Measurements from ENCODE around the gene CRTC1. TPM values are rescaled to one million over a fixed set of nuclear protein-coding genes. Genes with fewer than 3 reads are reported as not detected.

CRTC1 gene
- total and polyA plus RNA-seq, 2 experiments from 2014 or later: 2.5 to 4.8 TPM

DNA sequence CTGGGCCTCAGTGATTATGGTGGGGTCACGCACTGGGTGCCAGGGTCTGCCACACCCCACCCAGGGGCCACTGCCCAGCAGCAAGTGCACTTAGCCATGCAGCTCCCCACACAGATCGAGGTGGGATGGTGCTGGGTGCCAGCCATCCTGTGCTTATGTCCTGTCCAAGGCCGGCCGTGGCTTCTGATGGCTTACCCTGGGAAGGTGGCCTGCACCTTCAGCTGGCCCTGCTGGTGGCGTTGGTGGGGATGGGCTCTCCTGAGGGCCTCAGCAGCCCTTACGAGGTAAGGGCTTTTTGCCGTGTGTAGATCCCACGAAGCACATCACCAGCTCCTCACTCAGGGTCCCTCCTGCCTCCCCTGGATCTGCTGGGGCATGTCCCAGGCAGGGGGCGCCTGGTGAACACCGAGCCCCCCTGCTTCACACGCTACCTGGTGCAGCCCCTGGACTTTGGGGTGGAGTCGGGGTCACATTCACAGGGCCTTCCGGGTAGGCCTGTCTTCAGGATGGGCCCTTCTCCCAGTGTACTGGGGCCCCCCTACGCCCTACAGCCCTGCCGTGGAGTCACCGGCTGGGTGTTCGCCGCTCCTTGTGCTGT lies 46.6 kb downstream of the CRTC1 start:
- Histone ChIP-seq H3K4me1 (ENCODE audit: insufficient read depth) (peaks cover 32% of the 10 kb centered on the region), H3K27ac (no peak overlapping the region), H3K4me2 (no peak overlapping the region), H3K27me3 (no peaks in the 10 kb centered on the region), H3K9me2 (replicated peaks; ENCODE audit: insufficient read depth) (no peaks in the 10 kb centered on the region), H3K79me2 (peaks cover 27% of the 10 kb centered on the region), H3K4me3 (no peak overlapping the region), H3K9me3 (ENCODE audit: low read depth) (no peaks in the 10 kb centered on the region), H3K36me3 (replicated peaks; ENCODE audit: insufficient read depth, low read depth) (no peaks in the 10 kb centered on the region), H2AFZ (no peak overlapping the region), H4K20me1 (ENCODE audit: insufficient read depth, poor library complexity, severe bottlenecking) (no peaks in the 10 kb centered on the region)
- no peak for DNase-seq (ENCODE audit: low spot score)
- WGBS (ENCODE audit: low lambda C conversion rate, missing lambda C conversion rate): 96% methylated on average over 18 of the region's 18 CpGs
- TF ChIP-seq EZH2 (IDR thresholded peaks at IDR 0.05; ENCODE audit: borderline replicate concordance): no peak
- TF ChIP-seq, protein P1, sequence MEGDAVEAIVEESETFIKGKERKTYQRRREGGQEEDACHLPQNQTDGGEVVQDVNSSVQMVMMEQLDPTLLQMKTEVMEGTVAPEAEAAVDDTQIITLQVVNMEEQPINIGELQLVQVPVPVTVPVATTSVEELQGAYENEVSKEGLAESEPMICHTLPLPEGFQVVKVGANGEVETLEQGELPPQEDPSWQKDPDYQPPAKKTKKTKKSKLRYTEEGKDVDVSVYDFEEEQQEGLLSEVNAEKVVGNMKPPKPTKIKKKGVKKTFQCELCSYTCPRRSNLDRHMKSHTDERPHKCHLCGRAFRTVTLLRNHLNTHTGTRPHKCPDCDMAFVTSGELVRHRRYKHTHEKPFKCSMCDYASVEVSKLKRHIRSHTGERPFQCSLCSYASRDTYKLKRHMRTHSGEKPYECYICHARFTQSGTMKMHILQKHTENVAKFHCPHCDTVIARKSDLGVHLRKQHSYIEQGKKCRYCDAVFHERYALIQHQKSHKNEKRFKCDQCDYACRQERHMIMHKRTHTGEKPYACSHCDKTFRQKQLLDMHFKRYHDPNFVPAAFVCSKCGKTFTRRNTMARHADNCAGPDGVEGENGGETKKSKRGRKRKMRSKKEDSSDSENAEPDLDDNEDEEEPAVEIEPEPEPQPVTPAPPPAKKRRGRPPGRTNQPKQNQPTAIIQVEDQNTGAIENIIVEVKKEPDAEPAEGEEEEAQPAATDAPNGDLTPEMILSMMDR (IDR thresholded peaks at IDR 0.05; ENCODE audit: poor library complexity): no peak
- no peak for TF ChIP-seq EZH2phosphoT487 (IDR thresholded peaks at IDR 0.05; ENCODE audit: low read depth, severe bottlenecking, unreplicated experiment)

DNA sequence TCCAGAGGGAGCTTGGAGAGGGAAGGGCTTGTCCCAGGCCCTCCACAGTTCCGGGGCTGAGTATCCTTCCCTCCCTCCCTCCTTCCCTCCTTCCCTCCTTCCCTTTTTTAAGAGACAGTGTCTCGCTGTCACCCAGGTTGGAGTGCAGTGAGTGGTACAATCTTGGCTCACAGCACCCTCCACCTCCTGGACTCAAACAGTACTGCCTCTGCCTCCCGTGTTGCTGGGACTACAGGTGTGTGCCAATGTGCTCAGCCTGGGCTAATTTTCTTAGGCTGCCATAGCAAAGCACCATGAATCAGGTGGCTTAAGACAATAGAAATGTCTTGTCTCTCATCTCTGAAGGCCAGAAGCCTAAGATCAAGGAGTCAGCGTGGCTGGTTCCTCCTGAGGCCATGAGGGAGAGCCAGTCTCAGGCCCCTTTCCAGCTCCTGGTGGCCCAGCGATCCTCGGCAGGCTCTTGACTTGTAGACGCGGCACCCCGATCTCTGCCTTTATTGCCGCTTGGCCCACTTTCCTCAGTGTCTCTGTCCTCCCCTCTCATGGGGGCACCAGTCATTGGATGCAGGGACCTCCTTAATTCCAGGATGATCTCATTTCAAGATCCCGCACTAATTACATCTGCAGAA lies 47.5 kb downstream of the CRTC1 start:
- peaks cover 33% of the 10 kb centered on the region for H3K79me2 ChIP-seq
- peaks cover 32% of the 10 kb centered on the region for H3K4me1 ChIP-seq (ENCODE audit: insufficient read depth)
- H3K36me3 ChIP-seq (replicated peaks; ENCODE audit: insufficient read depth, low read depth): no peaks in the 10 kb centered on the region
- peak overlapping the region; percentile 44 for H3K27ac ChIP-seq
- no peak overlapping the region for H3K4me3 ChIP-seq
- H3K27me3 ChIP-seq: no peaks in the 10 kb centered on the region
- TF ChIP-seq EZH2phosphoT487 (IDR thresholded peaks at IDR 0.05; ENCODE audit: low read depth, severe bottlenecking, unreplicated experiment) (no peak), EZH2 (IDR thresholded peaks at IDR 0.05; ENCODE audit: borderline replicate concordance) (no peak)
- TF ChIP-seq, protein P1 (IDR thresholded peaks at IDR 0.05; ENCODE audit: poor library complexity): no peak
- H2AFZ ChIP-seq: no peak overlapping the region
- no peak for DNase-seq (ENCODE audit: low spot score)
- no peaks in the 10 kb centered on the region for H3K9me3 ChIP-seq (ENCODE audit: low read depth)
- peak overlapping the region; percentile 62 for H3K4me2 ChIP-seq
- no peaks in the 10 kb centered on the region for H3K9me2 ChIP-seq (replicated peaks; ENCODE audit: insufficient read depth)
- WGBS (ENCODE audit: low lambda C conversion rate, missing lambda C conversion rate): 92% methylated on average over 10 of the region's 11 CpGs
- H4K20me1 ChIP-seq (ENCODE audit: insufficient read depth, poor library complexity, severe bottlenecking): no peaks in the 10 kb centered on the region

DNA sequence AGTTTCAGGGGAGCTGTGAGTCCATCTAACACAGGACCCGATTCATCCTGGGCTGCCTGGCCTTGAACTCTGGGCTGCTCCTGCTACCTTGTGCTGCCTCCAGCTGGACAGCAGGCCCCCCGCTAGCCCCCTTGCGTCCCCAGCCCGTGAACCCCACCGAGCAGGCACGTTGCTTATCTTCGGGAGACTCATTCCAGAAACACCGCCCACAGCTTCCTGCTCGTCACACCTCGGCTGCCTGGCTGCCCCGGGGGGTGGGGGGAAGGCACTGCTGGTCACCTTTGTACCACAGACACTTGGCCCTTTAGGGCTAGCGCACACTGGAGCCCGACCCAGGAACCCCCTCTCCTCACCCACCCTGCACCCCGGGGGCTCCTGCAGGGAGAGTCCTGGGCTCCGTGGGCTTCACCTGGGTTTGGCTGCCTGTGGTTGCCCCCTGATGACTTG lies 48.1 kb downstream of the CRTC1 start:
- Histone ChIP-seq H3K9me2 (replicated peaks; ENCODE audit: insufficient read depth) (no peaks in the 10 kb centered on the region), H3K4me2 (peak overlapping the region; percentile 62), H3K27ac (peak overlapping the region; percentile 44), H3K79me2 (peaks cover 35% of the 10 kb centered on the region), H3K4me1 (ENCODE audit: insufficient read depth) (peaks cover 37% of the 10 kb centered on the region), H3K9me3 (ENCODE audit: low read depth) (no peaks in the 10 kb centered on the region), H3K4me3 (no peak overlapping the region), H3K27me3 (no peaks in the 10 kb centered on the region), H3K36me3 (replicated peaks; ENCODE audit: insufficient read depth, low read depth) (no peaks in the 10 kb centered on the region), H2AFZ (no peak overlapping the region), H4K20me1 (ENCODE audit: insufficient read depth, poor library complexity, severe bottlenecking) (no peaks in the 10 kb centered on the region)
- TF ChIP-seq, protein P1 (IDR thresholded peaks at IDR 0.05; ENCODE audit: poor library complexity): no peak
- TF ChIP-seq EZH2phosphoT487 (IDR thresholded peaks at IDR 0.05; ENCODE audit: low read depth, severe bottlenecking, unreplicated experiment) (no peak), EZH2 (IDR thresholded peaks at IDR 0.05; ENCODE audit: borderline replicate concordance) (no peak)
- 43% methylated on average over 11 of the region's 15 CpGs for WGBS (ENCODE audit: low lambda C conversion rate, missing lambda C conversion rate)
- peak; percentile 71 for DNase-seq (ENCODE audit: low spot score)
